ENCODE data around the gene RMDN2. TPM values are rescaled to one million over a fixed set of nuclear protein-coding genes. Genes with fewer than 3 reads are reported as not detected.
"Not testable (repeated sequence)": the region's sequence is repeated elsewhere in the genome, so short reads cannot be mapped to it uniquely, and the experiment has no call there.

The RMDN2 gene
- polyA plus RNA-seq, 3 donors: 7.0 to 14.3 (median 10.7) TPM

DNA sequence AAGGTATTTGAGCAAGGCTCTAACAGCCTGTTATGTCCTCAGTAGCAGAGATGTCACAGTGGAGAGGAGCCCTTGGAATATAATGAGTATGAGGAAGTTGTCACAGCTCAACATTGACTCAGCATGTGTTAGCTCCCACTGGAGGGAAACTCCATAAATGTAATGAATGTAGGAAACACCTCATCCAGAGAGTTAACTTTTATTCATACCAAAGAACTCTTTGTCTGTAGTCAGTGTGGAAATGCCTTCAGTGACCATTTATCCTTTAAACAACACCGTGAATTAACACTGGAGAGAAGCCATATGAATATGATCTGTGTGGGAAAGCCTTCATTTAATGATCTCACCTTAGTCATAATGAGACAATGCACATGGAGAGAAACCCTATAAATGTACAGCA lies 91.1 kb downstream of the RMDN2 start:
- H3K9me3 ChIP-seq (replicated peaks in 1 of 2; ENCODE audit: control insufficient read depth in 1 of 2, insufficient read depth in 1 of 2, low read length in 2 of 2): peaks cover 0 to 13% of the 10 kb centered on the region in 2 donors
- H3K36me3 Mint-ChIP-seq: peaks cover 18 to 19% of the 10 kb centered on the region in 2 donors
- no CpG with 5 or more reads among the region's 1 CpG for WGBS (ENCODE audit: insufficient coverage)
- peaks cover 0 to 5% (median 0%) of the 10 kb centered on the region in 3 donors for H3K27me3 Mint-ChIP-seq (ENCODE audit: low read depth in 3 of 3)
- H3K4me1 ChIP-seq (ENCODE audit: control insufficient read depth in 1 of 2, insufficient read depth in 2 of 2, low read length in 2 of 2): no peaks in the 10 kb centered on the region
- no peaks in the 10 kb centered on the region for H3K79me2 ChIP-seq (ENCODE audit: insufficient read depth, low read length)
- no peak for TF ChIP-seq CTCF (IDR thresholded peaks at IDR 0.05)
- H3K9ac ChIP-seq (ENCODE audit: insufficient read depth, low read length, poor library complexity, severe bottlenecking): no peak overlapping the region
- H3K36me3 ChIP-seq (replicated peaks in 1 of 2; ENCODE audit: control insufficient read depth in 1 of 2, insufficient read depth in 2 of 2, low read length in 2 of 2): peaks cover 0 to 21% of the 10 kb centered on the region in 2 donors
- peak; percentile 6 to 67 (median 21) for DNase-seq
- peaks cover 0 to 8% (median 1%) of the 10 kb centered on the region in 7 donors for H3K9me3 Mint-ChIP-seq
- no peak overlapping the region for H3K4me3 Mint-ChIP-seq
- no peaks in the 10 kb centered on the region for H4K20me1 ChIP-seq (ENCODE audit: insufficient read depth, low read length)
- no peak overlapping the region for H3K4me2 ChIP-seq (replicated peaks; ENCODE audit: extremely low read depth, low read length, poor library complexity, severe bottlenecking)
- H3K4me1 Mint-ChIP-seq: peaks cover 3% of the 10 kb centered on the region
- H3K27me3 ChIP-seq (ENCODE audit: control insufficient read depth in 2 of 2, insufficient read depth in 2 of 2, low read length in 2 of 2): no peaks in the 10 kb centered on the region
- H3K4me3 ChIP-seq (replicated peaks in 1 of 3; ENCODE audit: low read depth in 2 of 3, low read length in 3 of 3): no peak overlapping the region
- H3K27ac Mint-ChIP-seq: no peak overlapping the region
- intact Hi-C loops (cut with micrococcal nuclease): no loop called here
- no peak overlapping the region for H3K27ac ChIP-seq (ENCODE audit: low read depth in 1 of 2, low read length in 2 of 2)
- no peak overlapping the region for H2AFZ ChIP-seq (ENCODE audit: insufficient read depth, low read depth, low read length, poor library complexity, severe bottlenecking)

DNA sequence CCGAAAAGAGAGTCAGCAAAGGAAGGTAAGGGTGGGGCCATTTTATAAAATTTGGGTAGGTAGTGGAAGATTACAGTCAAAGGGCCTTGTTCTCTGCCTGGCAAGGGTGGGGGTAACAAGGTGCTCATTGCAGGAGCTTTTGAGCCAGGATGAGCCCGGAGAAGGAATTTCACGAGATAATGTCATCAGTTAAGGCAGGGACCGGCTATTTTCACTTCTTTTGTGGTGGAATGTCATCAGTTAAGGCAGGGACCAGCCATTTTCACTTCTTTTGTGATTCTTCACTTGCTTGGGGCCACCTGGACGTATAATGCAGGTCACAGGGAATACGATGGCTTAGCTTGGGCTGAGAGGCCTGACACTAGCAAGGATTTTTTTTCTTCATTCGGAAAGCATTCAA lies 92.7 kb downstream of the RMDN2 start:
- 90% methylated on average over 6 of the region's 7 CpGs for WGBS (ENCODE audit: insufficient coverage)
- no peak for TF ChIP-seq CTCF (IDR thresholded peaks at IDR 0.05)
- peaks cover 0 to 6% of the 10 kb centered on the region in 2 donors for H3K36me3 ChIP-seq (replicated peaks in 1 of 2; ENCODE audit: control insufficient read depth in 1 of 2, insufficient read depth in 2 of 2, low read length in 2 of 2)
- H4K20me1 ChIP-seq (ENCODE audit: insufficient read depth, low read length): no peaks in the 10 kb centered on the region
- no peak for DNase-seq
- H3K4me3 ChIP-seq (replicated peaks in 1 of 3; ENCODE audit: low read depth in 2 of 3, low read length in 3 of 3): no peak overlapping the region
- no peak overlapping the region for H3K4me2 ChIP-seq (replicated peaks; ENCODE audit: extremely low read depth, low read length, poor library complexity, severe bottlenecking)
- H3K9ac ChIP-seq (ENCODE audit: insufficient read depth, low read length, poor library complexity, severe bottlenecking): no peak overlapping the region
- Mint-ChIP-seq H3K4me1 (peaks cover 3% of the 10 kb centered on the region), H3K27me3 (ENCODE audit: low read depth in 3 of 3) (peaks cover 0 to 3% (median 0%) of the 10 kb centered on the region in 3 donors), H3K27ac (no peak overlapping the region), H3K9me3 (peaks cover 0 to 10% (median 4%) of the 10 kb centered on the region in 7 donors), H3K36me3 (peaks cover 9 to 11% of the 10 kb centered on the region in 2 donors), H3K4me3 (no peak overlapping the region)
- H2AFZ ChIP-seq (ENCODE audit: insufficient read depth, low read depth, low read length, poor library complexity, severe bottlenecking): no peak overlapping the region
- H3K9me3 ChIP-seq (replicated peaks in 1 of 2; ENCODE audit: control insufficient read depth in 1 of 2, insufficient read depth in 1 of 2, low read length in 2 of 2): peaks cover 0 to 13% of the 10 kb centered on the region in 2 donors
- no peaks in the 10 kb centered on the region for H3K79me2 ChIP-seq (ENCODE audit: insufficient read depth, low read length)
- no peaks in the 10 kb centered on the region for H3K4me1 ChIP-seq (ENCODE audit: control insufficient read depth in 1 of 2, insufficient read depth in 2 of 2, low read length in 2 of 2)
- H3K27me3 ChIP-seq (ENCODE audit: control insufficient read depth in 2 of 2, insufficient read depth in 2 of 2, low read length in 2 of 2): no peaks in the 10 kb centered on the region
- intact Hi-C loops (cut with micrococcal nuclease): no loop called here
- no peak overlapping the region for H3K27ac ChIP-seq (ENCODE audit: low read depth in 1 of 2, low read length in 2 of 2)

- DNase-seq; H3K4me1 ChIP-seq (ENCODE audit: control insufficient read depth in 1 of 2, insufficient read depth in 2 of 2, low read length in 2 of 2); H4K20me1 ChIP-seq (ENCODE audit: insufficient read depth, low read length); H2AFZ ChIP-seq (ENCODE audit: insufficient read depth, low read depth, low read length, poor library complexity, severe bottlenecking); H3K4me2 ChIP-seq (replicated peaks; ENCODE audit: extremely low read depth, low read length, poor library complexity, severe bottlenecking); H3K36me3 ChIP-seq (replicated peaks in 1 of 2; ENCODE audit: control insufficient read depth in 1 of 2, insufficient read depth in 2 of 2, low read length in 2 of 2); H3K27me3 ChIP-seq (ENCODE audit: control insufficient read depth in 2 of 2, insufficient read depth in 2 of 2, low read length in 2 of 2); H3K4me3 Mint-ChIP-seq; intact Hi-C loops (cut with micrococcal nuclease); H3K27ac ChIP-seq (ENCODE audit: low read depth in 1 of 2, low read length in 2 of 2); H3K4me3 ChIP-seq (replicated peaks in 1 of 3; ENCODE audit: low read depth in 2 of 3, low read length in 3 of 3); H3K27ac Mint-ChIP-seq; H3K9ac ChIP-seq (ENCODE audit: insufficient read depth, low read length, poor library complexity, severe bottlenecking); H3K79me2 ChIP-seq (ENCODE audit: insufficient read depth, low read length); H3K9me3 Mint-ChIP-seq; H3K27me3 Mint-ChIP-seq (ENCODE audit: low read depth in 3 of 3); H3K4me1 Mint-ChIP-seq; H3K36me3 Mint-ChIP-seq: not testable (repeated sequence)
- WGBS (ENCODE audit: insufficient coverage): 98% methylated on average over 20 of the region's 33 CpGs
- H3K9me3 ChIP-seq (replicated peaks in 1 of 2; ENCODE audit: control insufficient read depth in 1 of 2, insufficient read depth in 1 of 2, low read length in 2 of 2): peaks cover 0 to 13% of the 10 kb centered on the region in 2 donors
These were observed 95.4 kb downstream of the RMDN2 start for GRCh38 chr2:38020359-38021069.

Data from CD14-positive monocyte (primary cell).